Spleen (tissue), 7 donors: Measurements from ENCODE around the gene MAPT.

Experiments used
- POLR2A ChIP-seq, 3 donors: fragments of 450-650 bp; IDR thresholded peaks; one replicate each; pipeline ENCODE4 v1.5.1; 2017; ENCODE audit warnings: antibody characterized with exemption in 3 of 3, mild to moderate bottlenecking in 1 of 3
- POLR2AphosphoS5 ChIP-seq, 3 donors: sonication (generic); formaldehyde crosslinking; IDR thresholded peaks; one replicate each; pipeline ENCODE4 v1.5.1; 2017; ENCODE audit warnings: antibody characterized with exemption in 3 of 3
- TF ChIP-seq, protein P1 (sequence below), 11 experiments: fragments of 200-600 bp in 7 of 11; fragments of 450-650 bp in 4 of 11; sonication (generic) in 4 of 11; IDR thresholded peaks in 8 of 11; conservative IDR thresholded peaks in 3 of 11; 1 replicate in 7 of 11; 2 replicates in 4 of 11; pipeline versions ENCODE4 v1.4.0 to v1.8.0; 2016 to 2021; ENCODE audit warnings: antibody characterized with exemption in 11 of 11, inconsistent platforms in 4 of 11, mild to moderate bottlenecking in 1 of 11
- donor health status: DM: no; HTN: no; CAD: no; lungs with moderate emphysema.
- donor health status: DM: no; HTN: no; CAD: no.
- donor health status: DM: no; HTN: no; CAD: no.

DNA sequence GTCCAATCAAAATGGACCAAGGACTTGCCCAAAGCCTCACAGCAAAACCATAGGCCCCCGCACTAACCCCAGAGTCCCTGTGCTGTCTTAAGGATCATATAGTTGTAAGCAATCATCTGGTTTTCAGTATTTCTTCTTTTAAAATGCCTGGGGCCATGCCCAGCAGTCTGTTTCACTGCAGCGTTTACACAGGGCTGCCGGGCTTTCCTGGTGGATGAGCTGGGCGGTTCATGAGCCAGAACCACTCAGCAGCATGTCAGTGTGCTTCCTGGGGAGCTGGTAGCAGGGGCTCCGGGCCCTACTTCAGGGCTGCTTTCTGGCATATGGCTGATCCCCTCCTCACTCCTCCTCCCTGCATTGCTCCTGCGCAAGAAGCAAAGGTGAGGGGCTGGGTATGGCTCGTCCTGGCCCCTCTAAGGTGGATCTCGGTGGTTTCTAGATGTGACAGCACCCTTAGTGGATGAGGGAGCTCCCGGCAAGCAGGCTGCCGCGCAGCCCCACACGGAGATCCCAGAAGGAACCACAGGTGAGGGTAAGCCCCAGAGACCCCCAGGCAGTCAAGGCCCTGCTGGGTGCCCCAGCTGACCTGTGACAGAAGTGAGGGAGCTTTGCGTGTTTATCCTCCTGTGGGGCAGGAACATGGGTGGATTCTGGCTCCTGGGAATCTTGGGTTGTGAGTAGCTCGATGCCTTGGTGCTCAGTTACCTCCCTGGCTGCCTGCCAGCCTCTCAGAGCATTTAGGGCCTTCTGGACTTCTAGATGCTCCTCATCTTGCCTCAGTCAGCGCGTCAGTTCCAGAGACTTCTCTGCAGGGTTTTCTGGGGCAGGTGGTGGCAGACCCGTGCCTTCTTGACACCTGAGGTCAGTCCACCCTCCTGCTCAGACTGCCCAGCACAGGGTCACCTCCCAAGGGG is 79.8 kb downstream of the MAPT start:
- TF ChIP-seq POLR2AphosphoS5 (IDR thresholded peaks at IDR 0.05) (no peak), POLR2A (IDR thresholded peaks at IDR 0.05) (no peak)
- TF ChIP-seq, protein P1, sequence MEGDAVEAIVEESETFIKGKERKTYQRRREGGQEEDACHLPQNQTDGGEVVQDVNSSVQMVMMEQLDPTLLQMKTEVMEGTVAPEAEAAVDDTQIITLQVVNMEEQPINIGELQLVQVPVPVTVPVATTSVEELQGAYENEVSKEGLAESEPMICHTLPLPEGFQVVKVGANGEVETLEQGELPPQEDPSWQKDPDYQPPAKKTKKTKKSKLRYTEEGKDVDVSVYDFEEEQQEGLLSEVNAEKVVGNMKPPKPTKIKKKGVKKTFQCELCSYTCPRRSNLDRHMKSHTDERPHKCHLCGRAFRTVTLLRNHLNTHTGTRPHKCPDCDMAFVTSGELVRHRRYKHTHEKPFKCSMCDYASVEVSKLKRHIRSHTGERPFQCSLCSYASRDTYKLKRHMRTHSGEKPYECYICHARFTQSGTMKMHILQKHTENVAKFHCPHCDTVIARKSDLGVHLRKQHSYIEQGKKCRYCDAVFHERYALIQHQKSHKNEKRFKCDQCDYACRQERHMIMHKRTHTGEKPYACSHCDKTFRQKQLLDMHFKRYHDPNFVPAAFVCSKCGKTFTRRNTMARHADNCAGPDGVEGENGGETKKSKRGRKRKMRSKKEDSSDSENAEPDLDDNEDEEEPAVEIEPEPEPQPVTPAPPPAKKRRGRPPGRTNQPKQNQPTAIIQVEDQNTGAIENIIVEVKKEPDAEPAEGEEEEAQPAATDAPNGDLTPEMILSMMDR (IDR thresholded peaks at IDR 0.05 in 8 of 11, conservative IDR thresholded peaks at IDR 0.05 in 3 of 11), result no peak
